Measurements from ENCODE around the gene TCP11.
A peak's percentile ranks its signal among the peaks of the same experiment; 100 is the strongest.
"Not testable (repeated sequence)": the region's sequence is repeated elsewhere in the genome, so short reads cannot be mapped to it uniquely, and the experiment has no call there.

TCP11 gene

DNA sequence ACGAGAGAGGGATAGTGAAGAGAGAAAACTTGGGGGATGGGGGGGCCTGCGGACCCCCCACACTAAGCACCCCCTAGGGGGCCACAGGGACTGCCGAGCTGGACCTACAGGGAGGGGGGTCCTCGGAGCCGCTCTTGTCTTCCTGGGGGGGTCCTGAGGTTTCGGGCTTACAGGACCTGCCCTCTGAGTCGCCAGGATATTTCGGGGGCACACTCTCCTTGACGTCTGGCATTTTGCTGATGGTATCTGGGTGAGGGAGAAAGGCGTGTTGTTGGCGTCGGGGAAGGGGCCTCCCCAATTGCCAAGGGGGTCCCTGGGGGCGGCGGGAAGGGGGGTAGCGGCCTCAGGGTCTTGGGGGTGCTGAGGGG lies 516 bp downstream of the TCP11 start:
- Mint-ChIP-seq H3K27me3 (peaks cover 2% of the 10 kb centered on the region), H3K4me3 (peak overlapping the region; percentile 61), H3K36me3 (no peaks in the 10 kb centered on the region), H3K4me1 (peaks cover 15% of the 10 kb centered on the region), H3K9me3 (no peaks in the 10 kb centered on the region), H3K27ac (no peak overlapping the region)

DNA sequence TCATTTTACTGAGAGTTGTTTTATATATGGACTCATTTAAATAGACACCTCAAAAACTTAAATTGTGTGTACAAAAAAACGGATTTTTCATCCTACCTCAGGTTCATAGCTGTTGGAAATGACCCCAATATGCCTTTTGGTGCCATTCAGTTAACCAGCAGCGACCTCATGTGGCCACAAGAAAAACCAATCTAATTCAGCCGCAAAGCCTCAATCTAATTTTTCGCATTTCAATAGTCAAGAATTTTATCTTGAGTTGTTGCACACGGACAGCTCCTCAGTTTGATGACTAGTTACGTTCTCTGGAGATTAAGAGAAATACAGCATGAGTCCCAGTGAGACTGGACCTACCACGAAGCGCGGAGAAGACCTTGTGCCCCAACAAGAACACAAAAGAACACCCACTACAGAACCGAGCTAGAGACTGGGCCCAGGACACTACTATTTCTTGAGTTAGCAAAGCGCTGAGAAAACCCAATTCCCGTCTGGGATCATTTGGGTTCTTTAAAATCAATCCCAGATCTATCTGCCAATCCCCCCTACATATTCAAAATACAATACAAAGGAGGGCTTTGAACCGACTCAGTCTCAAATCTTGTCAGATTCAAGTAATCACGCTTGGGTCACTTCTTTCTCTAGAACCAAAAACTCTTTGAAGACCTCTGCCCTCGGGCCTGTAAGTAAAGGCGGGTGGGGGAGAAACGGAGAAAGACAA lies 1.1 kb downstream of the TCP11 start:
- Mint-ChIP-seq H3K4me3 (peak overlapping the region; percentile 61), H3K4me1 (peaks cover 15% of the 10 kb centered on the region), H3K9me3 (no peaks in the 10 kb centered on the region), H3K27me3 (peaks cover 2% of the 10 kb centered on the region), H3K27ac (no peak overlapping the region), H3K36me3 (no peaks in the 10 kb centered on the region)

GRCh38 chr6:35139470-35139869 lies 1.7 kb downstream of the TCP11 start:
- H3K9me3 Mint-ChIP-seq: no peaks in the 10 kb centered on the region
- H3K4me3 Mint-ChIP-seq: no peak overlapping the region
- H3K4me1 Mint-ChIP-seq: peaks cover 15% of the 10 kb centered on the region
- H3K27ac Mint-ChIP-seq: no peak overlapping the region
- H3K36me3 Mint-ChIP-seq: no peaks in the 10 kb centered on the region
- H3K27me3 Mint-ChIP-seq: peaks cover 2% of the 10 kb centered on the region

DNA sequence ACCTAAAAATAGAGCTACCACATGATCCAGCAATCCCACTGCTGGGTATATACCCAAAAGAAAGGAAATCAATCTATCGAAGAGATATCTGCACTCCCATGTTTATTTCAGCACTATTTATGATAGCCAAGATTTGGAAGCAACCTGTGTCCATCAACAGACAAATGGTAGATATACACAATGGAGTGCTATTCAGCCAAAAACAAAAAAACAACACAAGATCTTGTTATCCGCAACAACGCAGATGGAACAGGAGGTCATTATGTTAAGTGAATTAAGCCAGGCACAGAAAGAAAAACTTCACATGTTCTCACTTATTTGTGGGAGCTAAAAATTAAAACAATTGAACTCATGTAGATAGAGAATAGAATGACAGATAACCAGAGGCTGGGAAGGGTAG lies 2.9 kb downstream of the TCP11 start:
- H3K27me3 Mint-ChIP-seq, H3K4me3 Mint-ChIP-seq, H3K9me3 Mint-ChIP-seq, H3K36me3 Mint-ChIP-seq, H3K27ac Mint-ChIP-seq: not testable (repeated sequence)
- H3K4me1 Mint-ChIP-seq: peaks cover 15% of the 10 kb centered on the region

DNA sequence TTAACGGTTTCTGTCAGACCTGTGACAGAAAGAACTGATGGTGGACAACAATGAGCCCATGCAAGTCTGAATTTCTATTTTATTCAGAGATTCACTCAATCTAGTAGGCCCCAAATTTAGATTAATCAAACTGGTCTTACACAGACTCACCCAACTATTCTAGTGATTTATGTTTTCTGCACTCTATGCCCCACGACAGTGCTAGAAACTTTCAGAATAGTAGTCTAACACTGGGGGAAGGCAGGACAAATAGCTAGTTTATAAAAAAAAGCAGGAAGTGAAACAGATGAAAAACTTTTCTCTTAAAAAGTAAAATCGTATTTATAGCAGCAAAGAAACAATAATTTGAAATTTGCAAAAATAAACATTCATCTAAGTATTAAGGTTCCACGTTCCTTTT lies 5.0 kb downstream of the TCP11 start:
- H3K27me3 Mint-ChIP-seq: no peaks in the 10 kb centered on the region
- no peaks in the 10 kb centered on the region for H3K36me3 Mint-ChIP-seq
- H3K9me3 Mint-ChIP-seq: no peaks in the 10 kb centered on the region
- peaks cover 11% of the 10 kb centered on the region for H3K4me1 Mint-ChIP-seq
- H3K27ac Mint-ChIP-seq: no peak overlapping the region
- no peak overlapping the region for H3K4me3 Mint-ChIP-seq

GRCh38 chr6:35128496-35128895 lies 12.6 kb downstream of the TCP11 start:
- Mint-ChIP-seq H3K27me3 (peaks cover 5% of the 10 kb centered on the region), H3K4me3 (no peak overlapping the region), H3K9me3 (no peaks in the 10 kb centered on the region), H3K36me3 (no peaks in the 10 kb centered on the region), H3K4me1 (no peaks in the 10 kb centered on the region), H3K27ac (no peak overlapping the region)

DNA sequence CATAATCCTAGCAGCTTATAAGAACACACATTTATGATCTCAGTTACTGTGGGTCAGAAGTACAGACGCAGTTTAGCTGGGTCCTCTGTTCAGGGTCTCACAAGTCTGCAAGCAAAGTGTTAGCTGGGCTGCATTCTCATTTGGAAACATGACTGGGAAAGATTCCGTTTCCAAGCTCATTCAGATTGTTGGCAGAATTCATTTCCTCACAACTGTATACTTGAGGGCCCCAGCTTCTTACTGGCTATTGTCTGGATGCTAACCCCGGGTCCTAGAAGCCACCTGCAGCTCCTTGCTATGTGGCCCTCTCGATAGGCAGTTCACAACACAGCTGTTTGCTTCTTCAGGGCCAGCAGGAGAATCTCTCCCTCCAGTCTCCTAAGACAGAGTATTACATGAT lies 13.1 kb downstream of the TCP11 start:
- peaks cover 5% of the 10 kb centered on the region for H3K27me3 Mint-ChIP-seq
- no peak overlapping the region for H3K4me3 Mint-ChIP-seq
- no peaks in the 10 kb centered on the region for H3K9me3 Mint-ChIP-seq
- no peak overlapping the region for H3K27ac Mint-ChIP-seq
- H3K4me1 Mint-ChIP-seq: no peaks in the 10 kb centered on the region
- no peaks in the 10 kb centered on the region for H3K36me3 Mint-ChIP-seq

DNA sequence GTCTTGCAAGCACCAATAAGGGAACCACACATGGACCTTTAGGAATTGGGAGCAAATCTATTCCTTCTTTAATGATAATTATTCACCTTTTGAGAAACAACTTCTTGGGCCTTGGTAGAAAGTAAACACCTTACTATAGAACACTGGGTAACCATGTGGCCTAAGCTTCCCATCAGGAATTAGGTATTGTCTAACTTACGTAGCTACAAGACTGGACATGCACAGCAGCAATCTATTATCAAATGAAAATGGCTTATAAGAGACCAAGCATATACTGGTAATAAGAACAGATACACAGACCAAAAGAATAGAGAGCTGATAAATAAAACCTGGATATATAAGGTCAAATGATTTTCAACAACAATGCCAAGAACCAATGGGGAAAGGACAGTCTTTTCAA lies 16.8 kb downstream of the TCP11 start:
- Mint-ChIP-seq H3K27me3 (peaks cover 7% of the 10 kb centered on the region), H3K4me3 (no peak overlapping the region), H3K36me3 (peaks cover 5% of the 10 kb centered on the region), H3K27ac (no peak overlapping the region), H3K4me1 (no peaks in the 10 kb centered on the region), H3K9me3 (no peaks in the 10 kb centered on the region)

DNA sequence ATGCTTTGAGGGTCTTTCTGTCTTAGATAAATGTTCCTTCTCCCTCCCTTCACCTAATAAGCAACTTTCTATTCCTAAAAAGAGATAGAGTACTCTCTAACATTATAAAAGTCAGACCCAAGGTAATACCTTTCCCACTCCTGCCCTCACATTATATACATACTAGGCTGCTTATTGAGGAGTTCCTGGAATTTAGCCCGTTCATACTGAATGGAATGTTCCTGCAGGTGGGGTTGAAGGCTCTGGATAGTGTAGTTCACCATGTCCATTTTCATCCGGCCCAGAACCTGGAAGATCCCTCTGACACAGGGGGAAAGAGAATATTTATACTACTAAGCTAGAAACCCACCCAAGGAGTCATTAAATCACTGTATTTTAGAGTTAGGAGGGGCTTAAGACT lies 20.4 kb downstream of the TCP11 start:
- Mint-ChIP-seq H3K9me3 (no peaks in the 10 kb centered on the region), H3K27me3 (peaks cover 6% of the 10 kb centered on the region), H3K4me1 (no peaks in the 10 kb centered on the region), H3K36me3 (peaks cover 5% of the 10 kb centered on the region), H3K27ac (no peak overlapping the region), H3K4me3 (no peak overlapping the region)

DNA sequence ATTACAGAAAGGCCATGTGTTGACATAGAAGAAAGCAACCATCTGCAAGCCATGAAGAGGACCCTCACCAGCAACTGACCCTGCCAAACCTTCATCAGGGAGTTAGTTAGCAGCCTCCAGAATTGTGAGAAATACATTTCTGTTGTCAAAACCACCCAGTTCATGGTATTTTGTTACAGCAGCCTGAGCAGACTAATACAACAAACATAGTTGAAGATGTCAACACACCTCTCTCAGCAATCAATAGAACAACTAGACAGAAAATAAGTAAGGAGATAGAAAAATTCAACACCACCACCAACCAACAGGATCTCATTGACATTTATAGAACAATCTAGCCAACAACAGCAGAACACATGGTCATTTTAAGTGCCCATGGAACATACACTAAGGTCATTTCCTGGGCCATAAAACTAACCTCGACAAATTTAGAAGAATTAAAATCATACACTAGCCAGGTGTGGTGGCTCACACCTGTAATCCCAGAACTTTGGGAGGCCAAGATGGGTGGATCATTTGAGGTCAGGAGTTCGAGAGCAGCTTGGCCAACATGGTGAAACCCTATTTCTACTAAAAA lies 32.7 kb downstream of the TCP11 start:
- H3K36me3 Mint-ChIP-seq: peaks cover 1% of the 10 kb centered on the region
- no peak overlapping the region for H3K27ac Mint-ChIP-seq
- no peaks in the 10 kb centered on the region for H3K9me3 Mint-ChIP-seq
- H3K4me1 Mint-ChIP-seq: no peaks in the 10 kb centered on the region
- no peak overlapping the region for H3K4me3 Mint-ChIP-seq
- peaks cover 1% of the 10 kb centered on the region for H3K27me3 Mint-ChIP-seq

DNA sequence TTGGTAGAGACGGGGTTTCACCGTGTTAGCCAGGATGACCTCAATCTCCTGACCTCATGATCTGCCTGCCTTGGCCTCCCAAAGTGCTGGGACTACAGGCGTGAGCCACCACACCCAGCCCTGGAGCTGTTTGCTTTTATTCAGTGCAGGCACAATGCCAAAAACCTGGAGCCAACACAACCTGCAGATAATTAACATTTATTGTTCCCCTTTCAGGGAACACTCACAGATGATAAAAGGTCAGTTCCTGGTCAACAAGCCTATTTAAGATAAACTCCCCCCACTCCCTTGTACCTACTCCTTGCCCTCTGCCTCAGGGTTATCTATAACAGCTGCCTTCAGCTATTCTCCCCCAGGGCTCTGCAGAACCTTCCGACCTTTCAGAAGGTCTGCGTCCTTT lies 33.4 kb downstream of the TCP11 start:
- H3K27me3 Mint-ChIP-seq, H3K36me3 Mint-ChIP-seq, H3K27ac Mint-ChIP-seq, H3K4me1 Mint-ChIP-seq, H3K4me3 Mint-ChIP-seq, H3K9me3 Mint-ChIP-seq: not testable (repeated sequence)

DNA sequence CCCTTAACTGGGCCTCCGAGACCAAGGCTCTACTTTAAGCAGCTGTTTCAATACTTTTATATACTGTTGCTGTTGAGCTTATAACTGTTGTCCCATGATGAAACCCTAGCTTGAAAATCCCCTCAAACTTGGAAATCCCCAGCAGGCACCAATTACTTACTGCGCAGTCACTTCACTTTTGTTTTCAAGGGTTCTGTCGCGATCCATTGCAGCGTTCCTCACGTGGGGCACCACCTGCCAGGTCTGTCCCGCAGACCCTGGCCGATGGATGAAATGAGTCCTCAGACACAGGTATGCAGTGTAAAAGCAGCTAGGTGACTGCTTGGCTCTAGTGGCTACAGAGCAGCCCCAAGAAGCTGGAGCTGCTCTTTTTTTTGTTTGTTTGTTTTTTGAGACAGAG lies 33.9 kb downstream of the TCP11 start:
- not testable (repeated sequence) for H3K4me3 Mint-ChIP-seq, H3K27ac Mint-ChIP-seq, H3K36me3 Mint-ChIP-seq, H3K9me3 Mint-ChIP-seq, H3K4me1 Mint-ChIP-seq, H3K27me3 Mint-ChIP-seq

GRCh38 chr6:35106061-35106460 lies 35.1 kb downstream of the TCP11 start:
- not testable (repeated sequence) for H3K4me1 Mint-ChIP-seq, H3K27ac Mint-ChIP-seq, H3K27me3 Mint-ChIP-seq, H3K36me3 Mint-ChIP-seq, H3K9me3 Mint-ChIP-seq, H3K4me3 Mint-ChIP-seq

DNA sequence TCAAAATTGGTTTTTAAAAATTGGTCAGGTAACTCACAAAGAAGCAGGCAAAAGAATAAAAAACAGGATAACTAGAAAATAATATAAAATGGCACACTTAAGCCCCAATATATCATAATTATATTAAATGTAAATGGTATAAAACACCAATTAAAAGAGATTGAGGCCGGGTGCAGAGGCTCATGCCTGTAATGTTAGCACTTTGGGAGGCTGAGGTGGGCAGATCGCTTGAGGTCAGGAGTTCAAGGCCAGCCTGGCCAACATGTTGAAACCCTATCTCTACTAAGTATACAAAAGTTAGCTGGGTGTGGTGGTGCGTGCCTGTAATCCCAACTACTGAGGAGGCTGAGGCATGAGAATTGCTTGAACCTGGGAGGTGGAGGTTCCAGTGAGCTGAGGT lies 36.1 kb downstream of the TCP11 start:
- H3K9me3 Mint-ChIP-seq: no peaks in the 10 kb centered on the region
- peaks cover 1% of the 10 kb centered on the region for H3K27me3 Mint-ChIP-seq
- peaks cover 1% of the 10 kb centered on the region for H3K36me3 Mint-ChIP-seq
- no peak overlapping the region for H3K27ac Mint-ChIP-seq
- H3K4me3 Mint-ChIP-seq: no peak overlapping the region
- no peaks in the 10 kb centered on the region for H3K4me1 Mint-ChIP-seq

- Mint-ChIP-seq H3K9me3 (no peaks in the 10 kb centered on the region), H3K36me3 (no peaks in the 10 kb centered on the region), H3K27ac (no peak overlapping the region), H3K4me3 (no peak overlapping the region), H3K4me1 (no peaks in the 10 kb centered on the region), H3K27me3 (no peaks in the 10 kb centered on the region)
Observed at GRCh38 chr6:35099116-35099515, 42.0 kb downstream of the TCP11 start.

DNA sequence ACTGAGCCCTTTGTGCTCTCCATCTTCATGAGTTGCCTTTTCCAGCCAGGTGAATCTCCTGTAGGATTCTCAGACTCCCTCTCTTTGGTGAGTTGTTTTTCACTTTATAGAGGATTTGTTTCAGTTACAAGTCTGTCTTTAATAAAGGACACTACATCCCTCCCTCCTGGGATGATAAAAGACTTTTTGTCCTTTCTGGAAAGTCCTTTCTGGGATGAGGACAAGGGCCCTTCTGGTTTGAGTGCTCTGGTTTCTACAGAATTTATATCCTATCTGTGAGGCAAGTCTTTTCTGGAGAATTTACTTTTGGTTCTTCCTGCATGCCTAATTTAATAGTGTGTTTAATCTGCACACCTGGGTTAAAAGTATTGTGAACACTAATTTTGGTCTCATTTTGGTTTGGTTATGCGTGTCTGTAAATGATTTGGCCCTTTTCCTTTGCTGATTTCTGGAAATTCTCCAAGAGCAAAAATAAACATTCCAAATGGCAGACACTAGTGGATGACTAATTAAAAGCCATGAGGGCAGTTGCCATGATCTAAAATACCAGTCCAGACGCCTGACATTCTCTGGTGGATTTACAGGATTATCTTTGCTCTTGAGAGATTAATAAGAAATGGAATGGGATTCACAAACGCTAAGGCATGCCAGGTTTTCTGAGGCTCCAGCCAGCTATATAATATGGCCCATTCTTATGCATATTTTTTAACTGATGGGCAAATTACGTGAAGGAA lies 44.8 kb downstream of the TCP11 start:
- Mint-ChIP-seq H3K9me3 (no peaks in the 10 kb centered on the region), H3K4me1 (no peaks in the 10 kb centered on the region), H3K27me3 (no peaks in the 10 kb centered on the region), H3K27ac (no peak overlapping the region), H3K36me3 (no peaks in the 10 kb centered on the region), H3K4me3 (no peak overlapping the region)
